Uterus (tissue), 4 donors: ENCODE results near the gene ANXA8. TPM values are rescaled to one million over a fixed set of nuclear protein-coding genes. Genes with fewer than 3 reads are reported as not detected.

Experiments used
- DNase-seq, 2 donors: peaks; one replicate each; pipeline ENCODE4 v3.0.0-alpha.2; 2019 to 2020
- H3K27ac ChIP-seq, 2 donors: fragments of 200-600 bp; sonication (generic); 1 replicate in 1 of 2; 2 replicates in 1 of 2; pipeline ENCODE4 v1.5.1; 2016 to 2018
- H3K27me3 ChIP-seq, 2 donors: fragments of 200-600 bp; sonication (generic); one replicate each; pipeline ENCODE4 v1.5.1; 2018 to 2019; ENCODE audit warnings: control low read depth in 1 of 2
- H3K36me3 ChIP-seq, 2 donors: fragments of 200-600 bp; sonication (generic); one replicate each; pipeline ENCODE4 v1.5.1; 2019; ENCODE audit warnings: control low read depth in 1 of 2
- H3K4me1 ChIP-seq, 2 donors: fragments of 200-600 bp; sonication (generic); one replicate each; pipeline ENCODE4 v1.5.1; 2018 to 2019; ENCODE audit warnings: control low read depth in 1 of 2
- H3K4me3 ChIP-seq, 2 donors: fragments of 200-600 bp; sonication (generic); 1 replicate in 1 of 2; 2 replicates in 1 of 2; pipeline ENCODE4 v1.5.1; 2018 to 2019; ENCODE audit warnings: mild to moderate bottlenecking in 1 of 2
- H3K9me3 ChIP-seq, 2 donors: fragments of 200-600 bp; sonication (generic); one replicate each; pipeline ENCODE4 v1.5.1; 2019; ENCODE audit warnings: control low read depth in 1 of 2
- CTCF ChIP-seq, 4 experiments: fragments of 200-600 bp in 2 of 4; fragments of 450-650 bp in 2 of 4; sonication (generic) in 2 of 4; IDR thresholded peaks; one replicate each; pipeline ENCODE4 v1.5.1; 2016 to 2019; ENCODE audit warnings: antibody characterized with exemption in 4 of 4, mild to moderate bottlenecking in 2 of 4, moderate library complexity in 1 of 4
- POLR2A ChIP-seq, 2 donors: fragments of 450-650 bp; IDR thresholded peaks; one replicate each; pipeline ENCODE4 v1.6.1; 2016; ENCODE audit warnings: antibody characterized with exemption in 2 of 2, mild to moderate bottlenecking in 1 of 2, moderate library complexity in 1 of 2
- intact Hi-C: fragments of 100-400 bp; cut with DNase I; formaldehyde crosslinking; loops from one replicate; pipeline ENCODE4 v1.15.1; 2023; ENCODE audit warnings: low total_unique reads
- total RNA-seq, 4 donors: library from RNA; depleted of rRNA in 3 of 4; stranded (reverse); fragments of >200 nt in 3 of 4; gene quantifications; one replicate each; pipeline versions ENCODE4 v1.1.0 to v1.2.4, GENCODE V29; 2014 to 2023
- donor health status: DM: yes; HTN: yes; CAD: no.

ANXA8 gene
- total RNA-seq, 4 donors from 2014 or later, result 0.67 TPM; not detected in 3

GRCh38 chr10:47421057-47421952 is 62.6 kb downstream of the ANXA8 start:
- H3K9me3 ChIP-seq, result no peaks in the 10 kb centered on the region
- no peak for TF ChIP-seq CTCF (IDR thresholded peaks at IDR 0.05)
- no peak for TF ChIP-seq POLR2A (IDR thresholded peaks at IDR 0.05)
- H3K4me1 ChIP-seq, result no peaks in the 10 kb centered on the region
- no peak overlapping the region for H3K27ac ChIP-seq
- DNase-seq, result no peak
- H3K36me3 ChIP-seq, result no peaks in the 10 kb centered on the region
- intact Hi-C loops, result no loop called here
- no peak overlapping the region for H3K4me3 ChIP-seq
- H3K27me3 ChIP-seq, result no peaks in the 10 kb centered on the region

- no peaks in the 10 kb centered on the region for H3K27me3 ChIP-seq
Measured at GRCh38 chr10:47420305-47421056, 63.4 kb downstream of the ANXA8 start.

GRCh38 chr10:47419421-47419820 is 64.5 kb downstream of the ANXA8 start:
- TF ChIP-seq CTCF (IDR thresholded peaks at IDR 0.05), result no peak
- TF ChIP-seq POLR2A (IDR thresholded peaks at IDR 0.05), result no peak
- no peaks in the 10 kb centered on the region for H3K4me1 ChIP-seq
- no peaks in the 10 kb centered on the region for H3K27me3 ChIP-seq
- H3K9me3 ChIP-seq, result no peaks in the 10 kb centered on the region
- no peak for DNase-seq
- no peak overlapping the region for H3K27ac ChIP-seq
- H3K4me3 ChIP-seq, result no peak overlapping the region
- intact Hi-C loops, result no loop called here
- H3K36me3 ChIP-seq, result no peaks in the 10 kb centered on the region

More at GRCh38 chr10:47420305-47421056, 63.4 kb downstream of the ANXA8 start:
- Histone ChIP-seq H3K27ac (no peak overlapping the region), H3K4me3 (no peak overlapping the region), H3K9me3 (no peaks in the 10 kb centered on the region), H3K36me3 (no peaks in the 10 kb centered on the region), H3K4me1 (no peaks in the 10 kb centered on the region)
- no peak for DNase-seq
- intact Hi-C loops, result no loop called here
- no peak for TF ChIP-seq CTCF (IDR thresholded peaks at IDR 0.05)
- no peak for TF ChIP-seq POLR2A (IDR thresholded peaks at IDR 0.05)

GRCh38 chr10:47418966-47419365 is 64.9 kb downstream of the ANXA8 start:
- Histone ChIP-seq H3K4me1 (no peaks in the 10 kb centered on the region), H3K27me3 (no peaks in the 10 kb centered on the region), H3K36me3 (no peaks in the 10 kb centered on the region), H3K9me3 (no peaks in the 10 kb centered on the region), H3K4me3 (no peak overlapping the region), H3K27ac (no peak overlapping the region)
- intact Hi-C loops, result no loop called here
- TF ChIP-seq CTCF (IDR thresholded peaks at IDR 0.05) (no peak), POLR2A (IDR thresholded peaks at IDR 0.05) (no peak)
- DNase-seq, result no peak

GRCh38 chr10:47418321-47418720 is 65.6 kb downstream of the ANXA8 start:
- Histone ChIP-seq H3K27ac (no peak overlapping the region), H3K27me3 (no peaks in the 10 kb centered on the region), H3K36me3 (no peaks in the 10 kb centered on the region), H3K4me3 (no peak overlapping the region), H3K9me3 (no peaks in the 10 kb centered on the region), H3K4me1 (no peaks in the 10 kb centered on the region)
- no peak for TF ChIP-seq CTCF (IDR thresholded peaks at IDR 0.05)
- TF ChIP-seq POLR2A (IDR thresholded peaks at IDR 0.05), result no peak
- intact Hi-C loops, result no loop called here
- DNase-seq, result no peak
